NCI-H1694 treated with DMSO at 0.1 percent for 48 hours (cell line): Measurements from ENCODE around the gene KCNE2.
A peak's percentile ranks its signal among the peaks of the same experiment; 100 is the strongest.

ENCODE experiments used
- DNase-seq: peaks from one replicate; lab custom pipeline; 2025; lab: John Stamatoyannopoulos, UW

Gene KCNE2, protein sequence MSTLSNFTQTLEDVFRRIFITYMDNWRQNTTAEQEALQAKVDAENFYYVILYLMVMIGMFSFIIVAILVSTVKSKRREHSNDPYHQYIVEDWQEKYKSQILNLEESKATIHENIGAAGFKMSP

DNA sequence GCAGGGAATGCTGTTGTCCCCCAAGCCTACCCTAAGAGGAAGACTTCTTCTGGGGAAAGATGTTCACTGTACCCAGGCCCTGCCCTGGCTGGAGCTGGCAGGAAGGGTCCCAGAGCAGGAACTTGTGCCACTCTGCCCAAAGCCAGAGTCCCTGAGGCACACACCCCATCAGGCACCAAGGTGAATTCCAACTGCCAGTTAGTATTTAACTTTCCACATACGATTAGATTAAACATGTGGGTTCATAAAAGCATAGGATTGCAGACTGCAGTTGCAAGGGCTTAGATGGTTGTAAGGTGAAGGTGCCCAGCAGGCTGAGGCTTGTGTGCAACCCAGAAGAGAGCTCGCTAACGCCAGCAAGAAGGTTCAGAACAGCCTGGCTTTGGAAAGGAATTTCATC is at the start of gene KCNE2:
Gene KCNE2 (plus strand): TSS at position 274 of the 400 bp plus-strand sequence. CDS start 6,473 bp downstream, outside the sequence.
- no peak for DNase-seq

GRCh38 chr21:34319585-34319984 is 44.2 kb upstream of the KCNE2 start:
- no peak for DNase-seq

- DNase-seq, result no peak
Measured at GRCh38 chr21:34320011-34320410, 43.8 kb upstream of the KCNE2 start.

DNA sequence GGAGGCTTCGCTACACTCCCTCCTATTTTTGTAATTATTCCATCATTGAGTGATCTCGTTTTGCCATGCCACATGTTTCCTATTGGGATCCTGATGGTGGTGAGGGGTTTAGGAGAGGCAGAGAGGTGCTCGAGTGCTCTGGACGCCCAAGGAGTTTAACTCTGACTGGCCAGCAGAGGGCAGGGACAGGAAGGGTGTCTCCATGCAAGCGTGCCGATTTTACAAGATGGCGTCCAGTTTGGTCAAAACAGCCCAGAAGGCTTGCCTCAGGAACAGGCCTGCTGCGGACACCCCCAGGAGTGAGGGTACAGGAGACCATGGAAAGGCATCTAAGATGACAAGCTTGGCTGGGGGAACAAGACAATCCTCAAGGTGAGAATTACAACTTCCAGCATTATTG is 33.8 kb upstream of the KCNE2 start:
- no peak for DNase-seq

DNA sequence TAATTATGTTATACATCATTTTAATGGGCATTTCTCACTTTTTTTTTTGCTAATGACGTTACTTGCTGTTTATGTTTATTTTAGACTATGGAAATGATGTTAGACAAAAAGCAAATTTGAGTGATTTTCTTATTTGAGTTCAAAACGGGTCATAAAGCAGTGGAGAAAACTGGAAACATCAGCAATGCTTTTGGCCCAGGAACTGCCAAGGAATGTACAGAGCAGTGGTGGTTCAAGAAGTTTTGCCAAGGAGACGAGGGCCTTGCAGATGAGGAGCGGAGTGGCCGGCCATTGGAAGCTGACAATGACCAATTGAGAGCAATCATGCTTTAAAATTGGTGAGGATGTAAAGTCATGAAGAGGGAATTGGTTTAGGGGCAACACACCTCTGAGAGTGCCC is 32.1 kb upstream of the KCNE2 start:
- DNase-seq, result no peak

DNA sequence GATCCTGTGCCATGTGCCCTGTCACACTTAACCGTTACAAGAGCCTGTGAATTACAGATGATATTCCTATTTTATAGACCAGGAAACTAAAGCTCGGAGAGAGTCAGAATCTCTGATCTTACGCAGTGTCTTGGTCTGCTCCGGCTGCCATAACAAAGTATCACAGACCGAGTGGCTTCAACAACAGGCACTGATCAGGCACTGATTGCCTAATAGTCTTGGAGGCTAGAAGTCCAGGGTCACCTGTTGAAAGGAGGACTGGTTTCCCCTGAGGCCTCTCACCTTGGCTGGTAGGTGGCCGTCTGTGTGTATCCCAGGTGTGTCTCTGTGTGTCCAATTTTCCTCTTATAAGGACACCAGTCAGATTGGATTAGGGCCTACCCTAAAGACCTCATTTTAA is 31.5 kb upstream of the KCNE2 start:
- no peak for DNase-seq

DNA sequence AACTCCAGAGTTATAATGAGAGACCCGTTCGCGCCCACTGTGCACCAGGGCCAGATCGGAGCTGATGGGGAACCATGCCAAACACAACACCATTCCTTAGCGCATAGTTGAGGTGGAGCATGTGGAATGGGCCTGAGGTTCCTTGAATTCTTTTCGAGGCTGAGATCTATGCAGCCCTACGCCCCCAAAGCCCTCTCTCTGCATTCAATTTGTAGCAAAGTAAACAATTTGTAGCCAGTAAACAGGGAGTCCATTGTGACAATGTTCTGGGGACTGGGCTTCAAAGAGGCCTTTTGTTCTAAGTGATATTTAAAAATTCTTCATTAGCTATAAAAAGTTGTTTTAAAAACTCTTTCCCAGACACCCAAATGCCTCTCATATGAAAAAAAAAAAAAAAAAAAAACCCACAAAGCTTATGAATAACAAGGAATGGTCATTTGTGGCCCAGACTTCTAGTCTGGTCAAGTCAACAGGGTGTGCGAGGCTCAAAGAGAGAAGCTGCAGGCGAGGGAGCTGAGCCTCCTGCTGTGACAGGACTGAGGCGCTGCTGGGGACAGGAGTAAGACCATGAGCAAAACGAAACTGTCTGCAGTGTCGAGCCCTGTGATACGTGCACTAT is 30.6 kb upstream of the KCNE2 start:
- no peak for DNase-seq

- no peak for DNase-seq
Measured at GRCh38 chr21:34335316-34335715, 28.5 kb upstream of the KCNE2 start.

GRCh38 chr21:34336245-34336644 is 27.6 kb upstream of the KCNE2 start:
- DNase-seq, result no peak

DNA sequence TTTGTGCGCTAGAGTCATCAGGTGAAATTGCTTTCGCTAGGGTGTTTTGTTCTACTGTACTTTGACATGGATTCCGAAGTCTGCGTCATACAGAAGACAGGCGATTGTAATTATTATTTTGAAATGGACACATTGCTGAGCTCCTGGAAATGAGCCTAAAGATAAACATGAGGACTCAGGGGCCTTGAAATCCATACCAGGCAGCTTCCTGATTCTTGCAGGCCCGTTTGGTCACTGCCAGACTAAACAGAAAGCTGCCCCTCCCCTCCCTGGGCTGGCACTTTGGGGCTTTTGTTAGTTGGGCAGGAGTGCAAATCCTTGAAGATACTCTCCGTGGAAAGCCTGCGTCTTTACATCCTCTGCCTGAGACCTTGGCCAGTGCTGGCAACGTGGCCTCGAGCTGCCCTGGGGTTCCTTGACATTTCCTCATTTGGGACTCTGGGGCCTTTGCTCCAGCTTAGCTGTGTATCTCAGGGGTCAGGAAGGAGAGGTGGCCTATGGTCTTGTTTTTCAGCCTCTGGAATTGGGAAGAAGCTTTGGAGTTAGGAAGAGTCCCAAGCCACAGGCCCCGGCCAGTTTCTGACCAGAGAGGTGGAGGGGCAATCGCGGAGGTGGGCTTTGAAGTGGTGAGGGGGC is 26.9 kb upstream of the KCNE2 start:
- DNase-seq, result no peak

- no peak for DNase-seq
Measured at GRCh38 chr21:34337741-34338140, 26.1 kb upstream of the KCNE2 start.

GRCh38 chr21:34338226-34338625 is 25.6 kb upstream of the KCNE2 start:
- no peak for DNase-seq

DNA sequence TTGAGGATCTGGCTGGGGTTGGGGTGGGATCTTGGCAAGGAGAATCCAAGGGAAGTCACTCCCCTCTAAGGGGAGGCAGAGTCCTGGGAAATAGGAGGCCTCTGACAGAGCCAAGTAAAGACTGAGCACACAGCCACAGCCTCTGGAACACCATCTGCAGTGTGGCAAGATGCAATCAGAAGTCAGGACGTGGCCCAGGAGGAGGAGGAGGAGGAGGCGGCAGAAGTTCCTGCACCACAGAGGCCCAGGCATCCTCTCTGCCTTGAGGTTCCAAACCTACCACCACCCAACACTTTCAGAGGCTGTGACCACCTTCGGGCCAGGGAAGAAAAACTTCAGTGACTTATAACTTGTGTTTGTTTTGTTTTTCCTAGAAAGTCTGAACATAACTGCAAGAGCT is 23.7 kb upstream of the KCNE2 start:
- DNase-seq, result no peak

DNA sequence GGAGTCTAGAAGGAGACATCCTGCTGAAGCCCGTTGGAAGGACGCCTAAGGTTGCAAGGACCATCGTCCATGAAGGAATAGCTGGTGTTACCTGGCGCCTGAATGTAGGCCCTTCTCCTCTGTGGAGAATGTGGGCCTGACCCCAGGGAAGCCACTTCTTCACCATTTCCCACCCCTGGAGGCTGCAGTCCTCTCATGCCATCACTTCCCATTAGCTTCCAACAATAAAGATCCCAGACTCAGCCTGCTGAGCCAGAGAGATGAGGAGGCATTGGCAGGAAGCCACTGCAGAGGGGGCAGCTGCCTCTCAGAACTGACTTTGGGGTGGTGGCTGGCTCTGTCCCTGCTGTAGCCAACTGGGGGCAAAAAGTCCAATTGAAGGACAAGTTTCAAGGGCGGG is 21.3 kb upstream of the KCNE2 start:
- DNase-seq, result no peak

DNA sequence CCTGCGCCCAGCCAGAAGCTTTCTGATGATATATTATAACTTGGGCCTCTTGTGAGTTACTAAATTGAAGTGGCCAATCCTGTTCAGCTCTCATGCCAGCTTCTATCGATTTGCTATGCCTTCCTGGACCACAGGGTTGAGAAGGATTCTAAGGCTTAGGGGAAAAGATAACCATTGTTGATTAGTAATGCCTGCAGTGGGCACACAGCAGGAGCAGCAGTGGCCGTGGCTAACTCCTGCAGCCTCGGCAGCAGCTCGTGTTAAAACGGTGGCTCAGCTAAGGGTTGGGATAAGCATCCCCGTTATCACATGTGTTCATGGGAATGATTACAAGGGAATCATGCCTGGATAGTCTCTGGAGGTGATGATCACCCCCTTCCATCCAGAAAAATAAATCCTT is 20.5 kb upstream of the KCNE2 start:
- DNase-seq, result no peak

GRCh38 chr21:34343838-34344381 is 19.9 kb upstream of the KCNE2 start:
- DNase-seq, result no peak

DNA sequence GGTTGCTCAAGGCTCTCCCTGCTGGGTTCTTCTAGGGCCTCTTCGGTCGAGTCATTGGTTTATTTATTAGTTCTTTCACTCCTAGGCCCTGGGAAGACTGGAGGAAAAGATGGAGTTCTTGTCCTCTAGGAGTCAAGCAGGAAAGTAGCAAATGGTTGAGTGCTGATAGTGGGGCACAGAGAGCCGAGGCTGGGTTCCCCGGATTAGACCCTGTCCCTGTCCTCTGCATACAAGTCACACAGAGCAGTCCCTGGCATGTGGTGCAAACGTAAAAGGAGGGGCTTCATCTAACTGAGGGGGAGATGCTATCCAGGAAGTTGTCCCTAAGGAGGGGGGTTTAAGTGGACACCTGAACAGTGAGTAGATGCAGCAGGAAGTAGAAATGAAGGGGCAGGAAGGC is 19.2 kb upstream of the KCNE2 start:
- no peak for DNase-seq

- no peak for DNase-seq
Measured at GRCh38 chr21:34345091-34345871, 18.5 kb upstream of the KCNE2 start.

DNA sequence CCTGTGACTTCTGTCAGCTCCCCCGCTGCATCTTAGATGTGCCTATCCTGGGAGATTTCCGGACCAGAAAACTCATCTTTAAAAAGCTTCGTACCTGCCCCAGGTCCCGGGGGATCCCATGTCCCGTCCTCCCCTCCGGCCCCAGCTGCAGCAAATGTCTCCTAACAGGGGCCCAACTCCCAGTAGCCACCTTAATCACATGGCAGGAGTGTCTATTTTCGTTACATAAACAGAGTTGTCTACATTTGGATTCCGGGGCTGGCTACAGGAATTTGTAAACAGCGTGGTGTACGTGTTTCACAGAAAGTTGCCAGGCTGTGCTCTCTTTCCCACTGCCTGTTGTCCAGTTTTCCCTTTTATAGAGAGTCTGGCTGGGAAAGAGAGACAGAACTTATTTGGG is 17.9 kb upstream of the KCNE2 start:
- DNase-seq, result no peak

GRCh38 chr21:34348890-34349519 is 14.8 kb upstream of the KCNE2 start:
- DNase-seq, result no peak

DNA sequence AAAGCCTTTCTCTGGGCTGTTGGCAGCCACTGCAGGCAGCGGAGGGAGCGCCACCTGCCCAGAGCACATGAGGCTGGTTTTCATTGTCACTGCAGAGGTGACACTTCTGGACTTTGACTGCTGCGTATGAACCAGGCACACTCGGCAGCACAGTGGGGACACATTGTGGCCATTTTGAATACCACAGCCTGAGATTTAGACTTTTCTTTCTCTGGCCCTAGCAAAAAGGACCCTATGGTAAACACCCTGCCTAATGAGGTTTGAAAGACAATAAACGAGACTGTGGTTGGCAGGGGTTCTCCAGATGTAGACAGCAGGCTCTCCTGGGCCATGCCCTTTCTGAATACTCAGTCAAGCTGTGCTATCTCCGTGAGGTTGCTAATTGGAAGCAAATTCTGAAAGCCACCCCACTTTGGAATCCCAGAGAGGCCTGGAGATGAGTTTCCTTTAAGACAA is 12.0 kb upstream of the KCNE2 start:
- DNase-seq, result peak; percentile 90

- DNase-seq, result no peak
Measured at GRCh38 chr21:34352556-34352955, 11.2 kb upstream of the KCNE2 start.
